ENCODE measurements around the gene EVX2.

DNA sequence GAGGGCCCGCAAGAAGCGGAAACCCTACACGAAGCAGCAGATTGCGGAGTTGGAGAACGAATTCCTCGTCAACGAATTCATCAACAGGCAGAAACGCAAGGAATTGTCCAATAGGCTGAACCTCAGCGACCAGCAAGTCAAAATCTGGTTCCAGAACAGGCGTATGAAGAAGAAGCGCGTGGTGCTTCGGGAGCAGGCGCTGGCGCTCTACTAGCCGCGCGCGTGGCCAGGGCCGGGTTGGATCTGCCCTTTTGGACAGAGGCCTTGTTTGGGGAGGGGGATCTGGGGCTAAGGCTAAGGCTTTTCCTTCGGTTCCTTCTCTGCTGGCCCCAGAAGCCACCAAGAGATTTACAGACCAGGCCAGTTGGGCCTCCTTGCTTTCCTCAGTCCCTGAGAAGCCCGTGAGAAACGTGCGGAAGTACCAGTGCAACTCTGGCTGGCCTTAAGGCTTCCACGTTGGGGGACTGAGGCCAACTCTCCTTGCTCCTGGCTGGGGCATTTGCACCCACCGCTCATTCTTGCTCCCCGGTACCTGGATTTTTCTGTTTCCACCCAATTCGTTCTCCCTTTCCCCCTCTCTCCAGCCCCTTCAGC, 16.9 kb upstream of the EVX2 start:
- TF ChIP-seq YY1 (IDR thresholded peaks at IDR 0.05; ENCODE audit: insufficient read depth, insufficient read length) = no peak
- no peak for TF ChIP-seq SUZ12 (IDR thresholded peaks at IDR 0.05; ENCODE audit: extremely low read depth, insufficient read depth, insufficient read length)

Data from NT2/D1 (cell line).